ENCODE data around the gene IL10. TPM values are rescaled to one million over a fixed set of nuclear protein-coding genes. Genes with fewer than 3 reads are reported as not detected.

Gene IL10
- total RNA-seq, 2 donors from 2014 or later: 1.9 to 5.1 TPM

DNA sequence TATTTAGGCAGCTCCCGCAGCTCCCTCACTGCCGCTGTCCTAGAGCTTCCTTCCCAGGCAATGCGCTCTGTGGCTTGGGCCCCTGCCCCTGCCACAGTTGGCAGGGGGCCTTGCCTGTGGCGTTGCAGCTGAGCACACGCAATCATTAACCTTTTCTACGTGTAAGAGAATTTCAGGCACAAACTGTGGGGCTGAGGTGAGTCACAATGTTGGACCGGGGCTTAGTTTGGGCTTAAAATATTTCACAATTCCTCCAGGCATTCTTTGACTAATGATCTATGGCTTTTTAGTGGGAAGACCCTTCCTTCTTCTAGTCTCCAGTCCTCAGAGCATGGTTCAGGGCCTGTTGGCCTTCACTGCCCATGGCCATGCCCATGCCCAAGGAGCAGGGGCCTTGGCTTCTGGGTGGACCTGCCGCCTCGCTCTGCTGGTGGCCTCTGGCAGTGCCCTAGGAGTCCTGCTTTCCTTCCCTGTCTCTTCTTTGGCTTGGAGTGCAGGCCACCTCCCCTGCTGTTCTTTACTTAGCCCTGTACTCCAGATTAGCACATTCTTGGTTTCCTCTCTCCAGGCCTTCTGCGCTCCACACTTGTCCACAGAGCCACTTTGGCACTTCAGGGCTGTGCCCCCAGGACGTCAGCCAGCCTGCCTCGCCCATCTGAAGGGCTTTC is 48.4 kb downstream of the IL10 start:
- DNase-seq: peak; percentile 62
- peak; percentile 71 to 81 for ATAC-seq
- intact Hi-C loops (cut with DNase I): loop anchor here (5.0 to 10.0 kb wide), 2 partner anchors 37 to 69 kb away; no protein-coding TSS in a partner anchor

DNA sequence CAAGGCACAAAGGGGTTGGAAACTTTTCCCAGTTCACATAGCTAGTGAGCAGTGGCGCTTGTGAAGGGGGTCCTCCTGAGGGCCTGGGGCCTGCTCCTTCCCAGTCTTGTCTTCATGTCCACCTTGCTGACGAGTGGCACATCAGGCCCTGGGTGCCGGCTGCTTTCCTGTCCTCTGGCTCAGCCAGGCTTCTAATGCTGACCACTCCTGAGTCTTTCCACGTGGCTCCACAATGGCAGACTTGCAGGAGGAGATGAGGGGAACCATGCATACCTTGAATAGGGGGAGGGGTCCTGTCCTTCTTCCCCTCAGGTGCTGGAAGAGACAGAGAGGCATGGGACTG is 48.9 kb downstream of the IL10 start:
- intact Hi-C loops (cut with DNase I): loop anchor here (5.0 to 10.0 kb wide), 2 partner anchors 36 to 69 kb away; no protein-coding TSS in a partner anchor
- ATAC-seq: peak in 1 of 2 donors; percentile 2
- no peak for DNase-seq

GRCh38 chr1:206722751-206723461 is 49.4 kb downstream of the IL10 start:
- DNase-seq (no peak), ATAC-seq (peak in 1 of 2 donors; percentile 34)
- intact Hi-C loops (cut with DNase I): loop anchor here (5.0 to 10.0 kb wide), 2 partner anchors 36 to 68 kb away; no protein-coding TSS in a partner anchor

DNA sequence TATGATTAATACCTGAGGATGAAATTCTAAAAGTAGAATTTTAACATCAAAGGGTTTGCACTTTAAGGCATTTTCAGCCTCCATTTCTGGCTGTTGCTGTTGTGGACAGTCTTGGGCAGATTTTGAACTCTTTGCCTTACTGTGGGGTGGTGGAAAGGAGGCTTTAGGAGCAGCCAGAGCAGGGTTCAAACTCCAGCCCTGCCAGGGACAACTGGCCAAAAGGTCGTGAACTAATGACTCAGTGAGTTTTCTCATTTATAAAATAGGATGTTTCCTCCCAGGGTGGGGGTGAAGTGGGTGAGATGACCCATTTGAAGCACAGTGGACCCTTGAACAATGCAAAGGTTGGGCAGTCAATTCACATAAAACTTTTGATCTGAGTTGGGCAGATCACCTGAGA is 50.8 kb downstream of the IL10 start:
- ATAC-seq (no peak), DNase-seq (no peak)
- intact Hi-C loops (cut with DNase I): loop anchor here (5.0 to 10.0 kb wide), 2 partner anchors 34 to 67 kb away; no protein-coding TSS in a partner anchor

DNA sequence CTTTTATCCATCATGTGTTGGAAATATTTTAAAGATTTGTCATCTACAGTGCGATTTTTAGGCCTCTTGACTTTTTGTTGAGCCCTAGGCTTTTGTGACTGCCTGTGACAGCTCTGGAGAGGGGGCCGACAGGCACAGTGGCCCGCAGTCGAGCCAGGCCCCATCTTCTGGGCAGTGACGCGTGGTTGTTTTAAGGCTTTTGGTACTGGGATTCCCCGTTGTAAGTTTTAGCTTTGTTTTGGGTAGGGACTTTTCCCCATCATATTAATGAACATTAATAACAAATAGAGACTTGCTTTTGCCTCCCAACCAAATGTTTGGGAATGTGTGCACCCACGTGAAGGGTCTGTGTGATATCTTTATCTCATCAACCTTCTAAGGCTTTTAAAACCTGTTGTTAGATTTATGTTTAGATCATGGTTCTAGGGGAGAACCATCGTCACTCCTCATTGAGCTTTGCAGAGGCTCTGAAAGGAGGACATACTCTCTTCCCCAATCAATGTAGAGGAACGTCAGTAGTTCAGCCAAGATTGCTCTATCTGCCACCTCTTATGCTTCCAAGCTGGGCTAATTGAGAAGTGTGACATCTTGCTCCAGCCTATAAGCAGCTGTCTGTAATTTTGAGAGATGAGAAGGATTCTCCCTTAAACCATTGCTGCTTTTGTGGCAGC is 53.0 kb downstream of the IL10 start:
- ATAC-seq (no peak), DNase-seq (no peak)
- intact Hi-C loops (cut with DNase I): no loop called here

DNA sequence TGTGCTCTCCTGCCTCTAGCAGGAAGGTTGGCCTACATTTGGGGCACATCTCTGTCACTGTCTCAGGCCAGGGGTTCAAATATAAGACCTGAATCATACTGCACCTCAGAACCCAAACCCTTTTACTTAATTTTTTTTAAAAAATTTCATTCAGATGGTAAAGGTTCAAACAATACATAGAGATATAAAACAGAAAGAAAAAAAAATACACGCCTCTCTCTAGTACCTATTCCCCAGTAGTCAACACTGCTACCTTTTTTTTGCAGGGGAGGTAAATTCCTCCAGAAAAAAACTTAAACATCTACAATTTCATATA is 54.7 kb downstream of the IL10 start:
- ATAC-seq: no peak
- intact Hi-C loops (cut with DNase I): no loop called here
- no peak for DNase-seq

Other genes starting within 250 kb of the IL10 start
- 10 to 100 TPM; 22.9 to 27.8 TPM for gene EIF2D, start 160.0 kb downstream of the IL10 start, total RNA-seq
- gene DYRK3, start 137.0 kb downstream of the IL10 start, total RNA-seq: 10 to 100 TPM; 12.4 to 18.7 TPM
- 100 to 1,000 TPM; 154 to 219 TPM for gene MAPKAPK2, start 87.6 kb downstream of the IL10 start, total RNA-seq
- not detected for gene IL19, start 1.7 kb downstream of the IL10 start, total RNA-seq
- gene IL20, start 93.1 kb upstream of the IL10 start, total RNA-seq: not detected
- not detected for gene IL24, start 124.9 kb upstream of the IL10 start, total RNA-seq
- gene FCMR, start 149.4 kb upstream of the IL10 start, total RNA-seq: 1 to 10 TPM; 3.2 to 4.5 TPM
- under 1 TPM; 0.06 to 0.16 TPM for gene PIGR, start 174.0 kb upstream of the IL10 start, total RNA-seq
- gene FCAMR, start 198.0 kb upstream of the IL10 start, total RNA-seq: not detected

Data from left cardiac atrium (tissue), 4 donors.